Keratinocyte (primary cell): Measurements from ENCODE around the gene TBC1D20.

ENCODE experiments used
- CTCF ChIP-seq, 3 experiments: IDR thresholded peaks in 1 of 3; conservative IDR thresholded peaks in 1 of 3; optimal IDR thresholded peaks in 1 of 3; 2 replicates in 2 of 3; 3 replicates in 1 of 3; pipeline versions ENCODE3 to v1.5.1; 2011; ENCODE audit warnings: low read length in 3 of 3, mild to moderate bottlenecking in 3 of 3, moderate library complexity in 2 of 3, control low read depth in 1 of 3, inconsistent platforms in 1 of 3; ENCODE audit not compliant: insufficient read depth in 2 of 3; ENCODE audit errors: extremely low read depth in 1 of 3
- EZH2 ChIP-seq: IDR thresholded peaks from one replicate; pipeline ENCODE4 v1.6.1; 2012; ENCODE audit warnings: inconsistent platforms, mild to moderate bottlenecking, low read length, moderate library complexity

- TF ChIP-seq CTCF (optimal IDR thresholded peaks at IDR 0.05 in 1 of 3, IDR thresholded peaks at IDR 0.05 in 1 of 3, conservative IDR thresholded peaks at IDR 0.05 in 1 of 3; ENCODE audit: extremely low read depth in 1 of 3, insufficient read depth in 2 of 3, low read length in 3 of 3) (no peak), EZH2 (no peak)
These were observed 27.5 kb downstream of the TBC1D20 start for GRCh38 chr20:434661-435419.
